Adipocyte (in vitro differentiated cells): ENCODE measurements around the gene CRTAC1.

ENCODE experiments used
- DNase-seq: peaks from one replicate; pipeline ENCODE4 v3.0.0-alpha.2; 2015; ENCODE audit warnings: low read depth
- H3K27me3 ChIP-seq: replicated peaks from 2 replicates; pipeline ENCODE4 v1.7.0; 2013; ENCODE audit warnings: mild to moderate bottlenecking, low read length, moderate library complexity; ENCODE audit not compliant: control insufficient read depth, insufficient read depth
- H3K36me3 ChIP-seq: 2 replicates; pipeline ENCODE4 v1.7.0; 2013; ENCODE audit warnings: low read length, mild to moderate bottlenecking, moderate library complexity; ENCODE audit not compliant: control insufficient read depth, insufficient read depth, severe bottlenecking
- H3K4me1 ChIP-seq: 2 replicates; pipeline ENCODE4 v1.7.0; 2013; ENCODE audit warnings: mild to moderate bottlenecking, low read length, moderate library complexity; ENCODE audit not compliant: control insufficient read depth, insufficient read depth
- H3K4me3 ChIP-seq: 2 replicates; pipeline ENCODE4 v1.7.0; 2013; ENCODE audit warnings: mild to moderate bottlenecking, low read length, moderate library complexity
- H3K9ac ChIP-seq: 2 replicates; pipeline ENCODE4 v1.7.0; 2013; ENCODE audit warnings: mild to moderate bottlenecking, low read length, moderate library complexity
- H3K9me3 ChIP-seq: 2 replicates; pipeline ENCODE4 v1.7.0; 2013; ENCODE audit warnings: mild to moderate bottlenecking, low read length, moderate library complexity; ENCODE audit not compliant: control insufficient read depth

Gene CRTAC1

DNA sequence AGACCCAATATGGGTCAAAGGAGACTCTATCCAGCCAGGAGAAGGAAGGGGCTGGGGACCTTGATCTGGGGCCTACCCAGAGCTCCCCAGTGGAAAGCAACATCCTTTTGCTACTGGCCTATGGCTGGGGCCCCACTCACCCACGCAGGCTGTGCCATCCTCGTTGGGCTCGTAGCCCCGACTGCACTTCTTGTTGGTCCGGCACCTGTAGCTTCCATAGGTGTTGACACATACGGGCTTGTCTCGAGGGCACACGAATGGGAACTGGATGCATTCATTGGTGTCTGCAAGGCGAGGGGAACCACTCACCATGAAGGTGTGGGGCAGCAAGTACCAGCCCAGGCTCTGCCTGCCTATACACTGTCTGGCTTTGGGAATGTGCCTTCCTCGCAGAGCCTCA is 150.3 kb downstream of the CRTAC1 start:
- Histone ChIP-seq H3K9me3 (no peaks in the 10 kb centered on the region), H3K36me3 (no peaks in the 10 kb centered on the region), H3K4me1 (peaks cover 11% of the 10 kb centered on the region), H3K9ac (no peak overlapping the region), H3K4me3 (no peak overlapping the region), H3K27me3 (no peaks in the 10 kb centered on the region)
- DNase-seq, result no peak

DNA sequence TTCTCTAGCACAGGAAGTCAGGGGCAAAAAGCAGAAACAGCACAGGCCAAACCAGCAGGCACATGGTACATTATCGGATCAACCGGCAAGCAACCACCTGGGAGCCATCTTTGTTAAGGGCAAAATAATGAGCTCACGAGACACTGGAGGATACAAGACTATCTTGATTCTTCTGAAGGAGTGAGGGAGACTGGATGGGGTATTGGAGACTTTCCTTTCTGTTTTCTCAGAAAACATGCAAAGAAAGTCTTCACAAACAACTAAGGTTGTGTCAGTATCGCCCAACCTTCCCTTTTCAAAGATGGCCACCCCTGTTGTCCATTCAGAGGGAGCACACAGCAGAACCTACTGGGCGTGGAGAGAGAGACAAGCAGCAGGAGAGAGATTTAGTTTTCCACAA is 151.2 kb downstream of the CRTAC1 start:
- Histone ChIP-seq H3K36me3 (no peaks in the 10 kb centered on the region), H3K4me3 (no peak overlapping the region), H3K9me3 (no peaks in the 10 kb centered on the region), H3K9ac (no peak overlapping the region), H3K27me3 (peaks cover under 1% of the 10 kb centered on the region), H3K4me1 (peaks cover 11% of the 10 kb centered on the region)
- DNase-seq, result no peak

DNA sequence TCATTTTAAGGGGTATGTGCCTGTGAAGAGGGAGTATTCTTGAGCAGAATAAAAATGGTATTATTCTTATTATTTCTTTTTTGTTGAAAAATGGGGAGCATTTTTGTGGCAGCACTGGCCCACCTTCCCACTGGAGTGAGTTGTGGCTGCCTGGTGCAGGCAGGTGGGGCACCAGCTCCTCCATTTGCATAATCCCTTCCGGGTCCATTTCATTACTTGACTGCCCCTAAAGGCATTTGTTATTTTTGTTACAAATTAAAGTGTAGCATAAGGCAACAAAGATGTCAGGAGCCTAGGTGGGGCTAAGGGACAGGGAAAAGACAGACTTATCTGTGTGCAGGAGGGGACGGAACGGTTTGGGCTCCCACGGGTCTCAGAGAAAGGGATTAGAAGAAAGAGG is 154.0 kb downstream of the CRTAC1 start:
- H3K27me3 ChIP-seq, result peaks cover 23% of the 10 kb centered on the region
- no peak for DNase-seq

DNA sequence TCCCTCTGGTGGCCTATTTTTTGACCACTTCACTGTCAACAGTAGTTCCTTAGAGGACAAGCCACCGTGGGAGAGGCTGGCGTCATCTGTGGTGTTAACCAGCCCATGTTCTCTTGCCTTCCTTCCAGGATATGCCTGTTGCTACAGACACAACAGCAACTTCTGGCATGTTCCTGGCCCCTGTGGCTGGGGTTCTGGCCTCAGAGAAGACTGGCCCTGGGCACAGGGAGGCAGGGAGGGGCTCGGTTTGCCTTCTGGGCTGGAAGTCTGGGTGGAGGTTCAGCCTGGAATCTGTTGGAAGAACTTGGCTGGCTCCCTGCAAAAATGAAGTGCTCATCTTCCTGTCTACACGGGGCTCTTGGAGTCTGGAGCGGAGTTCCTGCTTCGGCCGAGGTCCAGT is 155.0 kb downstream of the CRTAC1 start:
- no peaks in the 10 kb centered on the region for H3K36me3 ChIP-seq
- H3K27me3 ChIP-seq, result peaks cover 25% of the 10 kb centered on the region
- DNase-seq, result no peak
- H3K9ac ChIP-seq, result no peak overlapping the region
- no peaks in the 10 kb centered on the region for H3K9me3 ChIP-seq
- no peaks in the 10 kb centered on the region for H3K4me1 ChIP-seq
- no peak overlapping the region for H3K4me3 ChIP-seq

More for the DNA sequence above, 154.0 kb downstream of the CRTAC1 start:
- H3K4me1 ChIP-seq, result no peaks in the 10 kb centered on the region
- no peaks in the 10 kb centered on the region for H3K36me3 ChIP-seq
- H3K9me3 ChIP-seq, result no peaks in the 10 kb centered on the region
- H3K4me3 ChIP-seq, result no peak overlapping the region
- H3K9ac ChIP-seq, result no peak overlapping the region

DNA sequence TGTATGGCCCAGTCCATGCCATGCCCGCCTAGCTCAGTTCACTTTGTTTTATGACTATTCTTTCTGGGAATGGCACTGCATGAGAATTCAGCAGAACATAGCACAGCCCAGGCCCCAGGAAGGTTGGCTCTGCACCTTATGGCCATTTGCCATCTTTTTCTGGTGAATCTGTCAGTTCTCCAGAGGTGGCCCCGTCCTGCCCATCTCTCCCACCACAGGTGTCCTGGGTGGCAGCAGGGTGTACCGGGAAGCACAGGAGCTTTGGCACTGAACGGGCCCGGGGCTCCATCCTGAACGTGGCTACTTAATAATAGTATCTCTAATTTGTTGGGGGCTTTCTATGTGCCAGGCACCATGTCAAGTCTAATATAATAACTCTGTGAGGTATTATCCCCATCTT is 156.1 kb downstream of the CRTAC1 start:
- no peak for DNase-seq
- Histone ChIP-seq H3K4me1 (peaks cover under 1% of the 10 kb centered on the region), H3K27me3 (peaks cover 32% of the 10 kb centered on the region)

DNA sequence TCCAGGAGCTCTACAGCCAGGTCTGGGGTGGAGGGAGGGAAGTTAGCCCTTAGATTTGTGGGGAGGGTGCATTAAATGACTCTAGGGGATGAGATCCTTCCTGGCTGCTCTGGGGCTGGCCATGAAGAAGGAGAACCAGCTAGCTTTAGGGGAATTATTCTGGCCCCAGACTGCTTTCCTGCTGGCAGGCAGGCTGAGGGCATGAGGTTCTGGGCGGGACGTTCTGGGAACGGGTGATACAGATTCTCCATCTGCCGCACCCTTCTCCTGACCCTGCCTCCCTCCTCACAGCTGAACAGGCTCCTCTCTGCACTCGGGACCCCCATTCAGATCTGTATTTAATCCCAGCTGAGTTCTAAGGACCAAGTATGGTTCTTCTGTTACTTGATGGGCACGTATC is 156.9 kb downstream of the CRTAC1 start:
- Histone ChIP-seq H3K4me1 (peaks cover 8% of the 10 kb centered on the region), H3K27me3 (peaks cover 32% of the 10 kb centered on the region), H3K9ac (no peak overlapping the region), H3K9me3 (no peaks in the 10 kb centered on the region), H3K36me3 (no peaks in the 10 kb centered on the region), H3K4me3 (no peak overlapping the region)
- no peak for DNase-seq

More for the DNA sequence above, 156.1 kb downstream of the CRTAC1 start:
- H3K36me3 ChIP-seq, result no peaks in the 10 kb centered on the region
- no peak overlapping the region for H3K4me3 ChIP-seq
- no peak overlapping the region for H3K9ac ChIP-seq
- H3K9me3 ChIP-seq, result no peaks in the 10 kb centered on the region

DNA sequence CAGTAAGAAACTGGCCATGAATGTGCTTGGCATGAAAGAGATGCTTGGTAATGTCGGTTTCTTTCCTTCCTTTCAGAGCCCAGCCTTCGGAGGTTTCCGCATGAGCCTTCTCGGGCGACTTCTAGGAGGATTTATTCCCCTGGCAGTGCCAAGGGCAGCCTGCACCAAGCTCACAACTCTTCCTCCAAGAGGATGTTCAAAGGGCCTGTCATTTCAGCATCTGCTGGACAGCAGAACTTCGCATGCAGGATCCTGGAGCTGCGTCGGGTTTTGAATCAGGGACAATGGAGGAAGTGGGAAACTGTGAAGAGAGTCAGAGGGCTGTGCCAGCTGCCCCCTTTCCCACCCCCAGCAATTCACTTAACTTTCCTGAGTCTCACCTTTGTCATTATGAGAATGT is 159.4 kb downstream of the CRTAC1 start:
- peaks cover 42% of the 10 kb centered on the region for H3K27me3 ChIP-seq
- H3K9me3 ChIP-seq, result no peaks in the 10 kb centered on the region
- no peaks in the 10 kb centered on the region for H3K36me3 ChIP-seq
- DNase-seq, result no peak
- no peak overlapping the region for H3K9ac ChIP-seq
- H3K4me1 ChIP-seq, result peaks cover 10% of the 10 kb centered on the region
- no peak overlapping the region for H3K4me3 ChIP-seq

DNA sequence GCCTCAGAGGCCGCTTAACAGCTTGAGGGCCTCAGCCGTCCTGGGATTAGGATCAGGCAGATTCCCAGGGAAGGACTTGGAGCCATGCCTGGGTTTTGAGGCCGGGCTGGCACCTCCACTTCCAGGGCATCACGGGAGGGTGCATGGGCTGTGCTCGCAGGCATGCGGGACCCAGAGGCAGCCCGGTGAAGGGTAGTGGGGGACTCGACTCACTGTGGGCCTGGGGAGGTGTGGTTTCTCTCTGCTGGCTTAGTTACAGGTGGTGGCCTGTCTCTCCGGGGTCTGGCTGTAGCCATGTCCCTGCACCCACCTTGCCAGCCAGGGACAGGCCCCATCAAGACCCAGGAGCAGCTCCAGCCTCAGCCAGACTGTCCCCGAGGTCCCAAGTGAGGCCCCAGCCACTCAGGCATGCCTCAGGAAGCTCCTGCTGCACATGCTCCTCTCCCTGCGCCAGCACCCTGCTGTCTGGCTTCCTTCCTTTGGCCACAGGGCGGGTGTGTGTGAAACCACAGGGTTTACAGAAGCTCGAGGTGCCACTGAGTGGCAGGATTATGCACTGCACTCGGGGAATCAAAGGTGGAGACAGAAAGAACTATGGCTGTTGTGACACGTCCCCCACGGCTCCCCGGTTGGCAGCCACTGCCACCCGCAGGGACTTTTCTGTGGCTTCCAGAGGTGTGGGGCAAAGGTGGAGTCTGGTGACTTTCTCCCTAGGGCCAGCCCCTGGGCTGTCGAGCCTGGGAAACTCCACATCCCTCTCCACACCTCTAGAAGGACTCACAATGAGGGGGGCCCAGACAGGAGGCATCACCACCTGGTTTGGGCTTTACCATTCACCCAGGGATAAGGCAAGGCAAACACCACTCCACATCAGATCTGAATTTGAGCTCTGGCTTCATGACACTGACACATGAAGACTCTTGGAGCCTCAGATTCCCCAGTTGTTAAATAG is 161.1 kb downstream of the CRTAC1 start:
- peak overlapping the region; percentile 36 for H3K9ac ChIP-seq
- H3K27me3 ChIP-seq, result peaks cover 55% of the 10 kb centered on the region
- H3K4me1 ChIP-seq, result peaks cover 10% of the 10 kb centered on the region
- peak; percentile 83 for DNase-seq
- H3K36me3 ChIP-seq, result no peaks in the 10 kb centered on the region
- no peaks in the 10 kb centered on the region for H3K9me3 ChIP-seq
- H3K4me3 ChIP-seq, result no peak overlapping the region

DNA sequence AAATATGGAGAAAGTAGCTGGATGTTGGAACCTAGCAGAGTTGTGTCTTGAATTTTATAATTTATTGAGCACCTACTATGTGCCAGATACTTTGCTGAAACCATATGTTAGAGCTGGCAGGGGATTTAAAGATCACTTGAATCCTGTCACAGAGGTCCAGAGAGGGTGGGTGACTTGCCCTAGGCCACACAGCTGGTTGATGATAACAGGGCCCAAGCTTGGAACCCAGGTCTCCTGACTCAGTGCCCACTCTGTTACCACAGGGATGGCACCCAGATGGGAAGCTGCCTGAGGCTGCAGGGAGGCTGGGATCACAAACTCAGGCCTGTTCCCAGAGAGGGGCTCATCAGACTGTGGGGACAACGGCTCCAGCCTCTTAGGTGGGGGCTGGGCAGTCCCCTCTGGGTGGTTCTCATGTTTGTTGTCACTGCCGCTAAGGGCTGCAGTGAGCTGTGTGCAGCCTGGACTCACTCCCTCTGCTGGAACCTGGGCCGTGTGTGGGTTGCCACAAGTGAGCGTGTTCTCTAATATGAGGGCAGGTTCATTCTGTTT is 162.2 kb downstream of the CRTAC1 start:
- H3K4me1 ChIP-seq, result peaks cover 10% of the 10 kb centered on the region
- no peak overlapping the region for H3K4me3 ChIP-seq
- H3K9me3 ChIP-seq, result no peaks in the 10 kb centered on the region
- no peaks in the 10 kb centered on the region for H3K36me3 ChIP-seq
- peaks cover 56% of the 10 kb centered on the region for H3K27me3 ChIP-seq
- H3K9ac ChIP-seq, result no peak overlapping the region
- DNase-seq, result no peak

DNA sequence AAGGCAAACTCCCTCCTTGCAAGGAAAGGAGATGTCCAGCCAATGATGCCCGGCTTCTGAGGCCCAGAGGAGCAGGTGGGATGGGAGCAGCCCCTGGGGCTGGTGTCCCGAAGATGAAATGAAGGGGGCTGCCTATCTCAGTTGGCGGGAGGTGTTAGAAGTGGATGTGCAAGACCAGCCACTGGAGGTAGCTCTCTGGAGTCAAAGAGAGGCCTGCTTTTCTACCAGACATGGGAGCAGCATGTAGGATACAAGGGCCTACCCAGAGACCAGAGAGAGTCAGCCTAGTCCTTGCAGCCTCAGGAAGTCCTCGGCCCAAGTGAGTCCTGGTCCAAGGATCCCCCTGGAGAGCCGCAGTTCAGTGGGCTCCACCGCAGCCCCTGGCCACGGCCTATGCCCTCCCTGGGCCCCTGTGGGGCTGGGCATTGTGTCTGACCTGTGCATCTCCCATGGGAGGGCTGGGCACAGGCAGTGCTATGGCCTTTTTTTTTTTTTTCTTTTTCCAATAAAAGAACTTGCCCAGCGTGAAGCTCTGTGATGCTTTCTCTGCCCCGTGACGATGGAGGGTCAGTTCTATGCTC is 163.1 kb downstream of the CRTAC1 start:
- no peaks in the 10 kb centered on the region for H3K36me3 ChIP-seq
- H3K4me1 ChIP-seq, result peaks cover 10% of the 10 kb centered on the region
- DNase-seq, result no peak
- H3K9ac ChIP-seq, result no peak overlapping the region
- no peaks in the 10 kb centered on the region for H3K9me3 ChIP-seq
- H3K27me3 ChIP-seq, result peaks cover 50% of the 10 kb centered on the region
- H3K4me3 ChIP-seq, result no peak overlapping the region

DNA sequence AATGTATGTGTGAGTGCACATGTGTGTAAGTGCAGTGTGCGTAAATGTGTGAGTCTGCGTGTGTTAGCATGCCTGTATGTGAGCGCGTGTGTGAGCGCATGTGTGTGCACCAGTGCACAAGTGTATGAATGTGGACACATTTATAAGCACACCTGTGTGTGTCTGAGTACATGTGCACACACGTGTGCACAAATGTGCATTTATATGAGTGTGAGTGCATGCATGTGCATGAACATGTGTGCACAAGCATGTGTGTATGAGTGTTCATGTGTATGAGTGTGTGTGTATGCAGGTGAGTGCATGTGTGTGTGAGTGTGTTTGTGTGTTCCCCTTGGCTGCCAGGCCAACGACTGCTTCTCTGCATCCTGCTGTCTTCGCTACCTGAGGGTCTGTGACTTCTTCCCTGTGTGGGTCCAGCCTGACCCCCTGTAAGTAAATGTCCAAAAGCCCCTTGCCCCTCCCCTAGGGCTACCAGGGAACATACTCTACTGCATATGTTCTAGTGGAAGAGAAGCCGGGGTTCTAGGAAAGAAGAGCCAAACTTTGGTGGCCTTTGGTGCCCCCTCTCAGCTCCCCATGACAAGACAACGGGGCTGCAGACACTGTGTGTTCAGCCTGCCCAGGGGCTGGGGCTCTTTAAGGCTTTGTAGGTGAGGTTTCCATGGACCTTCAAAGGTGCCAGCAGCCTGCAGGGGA is 163.7 kb downstream of the CRTAC1 start:
- H3K4me3 ChIP-seq, result no peak overlapping the region
- DNase-seq, result no peak
- no peak overlapping the region for H3K9ac ChIP-seq
- peaks cover 10% of the 10 kb centered on the region for H3K4me1 ChIP-seq
- H3K27me3 ChIP-seq, result peaks cover 49% of the 10 kb centered on the region
- H3K36me3 ChIP-seq, result no peaks in the 10 kb centered on the region
- H3K9me3 ChIP-seq, result no peaks in the 10 kb centered on the region
